Lung (tissue), 12 donors: Measurements from ENCODE around the gene CSF1R. TPM values are rescaled to one million over a fixed set of nuclear protein-coding genes. Genes with fewer than 3 reads are reported as not detected.

Source experiments
- ATAC-seq: fragments of 200-7000 bp; cut with Tn5 transposase; one replicate; pipeline ENCODE4 v1.9.1; 2020; ENCODE audit warnings: moderate number of reproducible peaks; ENCODE audit not compliant: insufficient read depth, low FRiP score
- DNase-seq, 3 donors: peaks; one replicate each; pipeline ENCODE4 v3.0.0-alpha.2; 2013 to 2017
- H3K27ac ChIP-seq, 2 donors: one replicate each; pipeline ENCODE4 v1.5.1; 2013; ENCODE audit warnings: mild to moderate bottlenecking in 2 of 2, moderate library complexity in 2 of 2, control low read depth in 1 of 2, inconsistent platforms in 1 of 2, low read depth in 1 of 2, low read length in 1 of 2
- H3K27me3 ChIP-seq, 3 donors: one replicate each; pipeline ENCODE4 v1.5.1; 2013; ENCODE audit warnings: low read length in 2 of 3; ENCODE audit not compliant: control insufficient read depth in 3 of 3, insufficient read depth in 3 of 3
- H3K36me3 ChIP-seq, 4 donors: one replicate each; pipeline ENCODE4 v1.5.1; 2013; ENCODE audit warnings: low read length in 4 of 4, mild to moderate bottlenecking in 1 of 4, moderate library complexity in 1 of 4; ENCODE audit not compliant: control insufficient read depth in 4 of 4, insufficient read depth in 4 of 4
- H3K4me1 ChIP-seq, 5 donors: one replicate each; pipeline ENCODE4 v1.5.1; 2013; ENCODE audit warnings: low read length in 5 of 5, mild to moderate bottlenecking in 2 of 5, moderate library complexity in 1 of 5; ENCODE audit not compliant: control insufficient read depth in 5 of 5, insufficient read depth in 5 of 5
- H3K4me3 ChIP-seq: one replicate; pipeline ENCODE4 v1.5.1; 2013; ENCODE audit warnings: mild to moderate bottlenecking, control low read depth, moderate library complexity
- H3K9ac ChIP-seq, 2 donors: one replicate each; pipeline ENCODE4 v1.5.1; 2013; ENCODE audit warnings: low read length in 2 of 2, control low read depth in 1 of 2; ENCODE audit not compliant: insufficient read depth in 1 of 2
- H3K9me3 ChIP-seq, 4 donors: one replicate each; pipeline ENCODE4 v1.5.1; 2013; ENCODE audit warnings: low read length in 3 of 4, mild to moderate bottlenecking in 1 of 4, moderate library complexity in 1 of 4; ENCODE audit not compliant: control insufficient read depth in 4 of 4, insufficient read depth in 3 of 4
- CTCF ChIP-seq: IDR thresholded peaks from 2 replicates; pipeline ENCODE4 v1.5.1; 2012; ENCODE audit warnings: mild to moderate bottlenecking; ENCODE audit errors: control extremely low read depth, extremely low read depth
- WGBS, 2 donors: extraction: QIAGEN DNeasy Blood & Tissue Kit; methylation state at CpG; one replicate each; pipeline ENCODE4 v1.1.7; 2013; 5-methylcytosine and 5-hydroxymethylcytosine counted together
- polyA plus RNA-seq, 2 donors: library from polyadenylated mRNA; stranded (reverse); fragments of 200-250 nt; gene quantifications; one replicate each; pipeline ENCODE4 v1.2.1, GENCODE V29; 2013
- total RNA-seq, 2 donors: library from RNA; depleted of rRNA in 1 of 2; stranded (reverse); fragments of >200 nt in 1 of 2; gene quantifications; one replicate each; pipeline ENCODE4 v1.2.1, GENCODE V29; 2014 to 2021
- donor health status: control.
- donor health status: control.
- donor health status: Bipolar disorder and iron deficiency.
- donor health status: healthy.
- donor health status: DM: yes; HTN: yes; CAD: no.

Gene CSF1R
- total and polyA plus RNA-seq, 4 donors, result 13.0 to 65.0 (median 40.7) TPM

DNA sequence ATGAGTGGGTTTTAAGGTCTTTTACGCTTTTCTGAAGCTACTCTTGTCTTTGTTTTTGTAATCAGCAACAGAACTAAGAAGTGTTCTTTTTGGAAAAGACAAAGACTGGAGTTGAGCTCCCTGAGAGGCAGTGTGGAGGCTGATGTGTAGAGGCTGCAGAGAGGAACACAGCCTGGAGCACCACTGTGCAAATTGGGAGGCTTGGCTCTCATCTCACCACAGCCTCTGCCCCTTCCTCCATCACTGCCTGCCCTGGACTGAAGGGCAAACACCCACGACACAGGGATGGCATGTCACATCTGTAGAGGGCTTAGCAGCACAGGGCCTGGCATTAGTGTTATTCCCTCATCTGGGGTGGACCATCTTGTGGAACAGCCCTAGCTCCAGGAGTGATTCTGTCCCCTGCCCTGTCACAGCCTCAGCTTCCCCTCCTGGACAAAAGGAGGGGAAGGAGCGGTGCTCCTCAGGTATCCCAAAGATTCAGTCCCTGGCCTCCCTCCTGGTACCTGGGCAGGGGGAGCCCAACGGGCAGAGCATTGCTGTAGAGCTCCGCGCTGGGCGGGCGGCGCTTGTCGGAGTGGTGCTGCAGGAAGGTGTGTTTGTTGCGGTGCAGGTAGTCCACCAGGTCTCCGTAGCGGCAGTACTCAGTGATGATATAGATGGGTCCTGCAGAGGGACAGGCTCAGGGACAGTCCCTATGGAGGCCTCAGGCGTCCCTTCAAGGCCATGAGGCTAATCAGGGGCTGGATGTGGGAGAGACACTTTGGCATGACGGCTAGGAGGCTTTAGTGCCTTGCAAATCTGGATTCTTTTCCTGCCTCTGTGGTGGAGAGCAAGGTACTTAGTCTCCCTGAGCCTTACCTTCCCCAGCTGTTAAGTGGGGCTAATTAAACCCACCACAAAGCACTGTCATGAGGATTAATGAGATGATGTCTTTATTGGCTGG is 36.5 kb upstream of the CSF1R start:
- H3K9ac ChIP-seq, result no peak overlapping the region
- peaks cover 0 to 5% (median 0%) of the 10 kb centered on the region in 5 donors for H3K4me1 ChIP-seq
- no peak for TF ChIP-seq CTCF
- H3K4me3 ChIP-seq, result no peak overlapping the region
- no peak for ATAC-seq
- no peak for DNase-seq
- H3K27ac ChIP-seq, result no peak overlapping the region
- 92 to 96% methylated on average over 15 of the region's 15 CpGs for WGBS, 2 donors
- H3K9me3 ChIP-seq, result no peaks in the 10 kb centered on the region
- peaks cover 0 to 65% (median 33%) of the 10 kb centered on the region in 4 donors for H3K36me3 ChIP-seq
- H3K27me3 ChIP-seq, result no peaks in the 10 kb centered on the region

- Histone ChIP-seq H3K4me1 (peaks cover 0 to 5% (median 0%) of the 10 kb centered on the region in 5 donors), H3K36me3 (peaks cover 0 to 67% (median 33%) of the 10 kb centered on the region in 4 donors), H3K27ac (no peak overlapping the region), H3K9ac (no peak overlapping the region), H3K4me3 (no peak overlapping the region), H3K9me3 (no peaks in the 10 kb centered on the region), H3K27me3 (no peaks in the 10 kb centered on the region)
- peak in 1 of 3 donors; percentile 10 for DNase-seq
- WGBS, 2 donors, result 48 to 54% methylated on average over 5 of the region's 5 CpGs
- TF ChIP-seq CTCF, result no peak
- ATAC-seq, result no peak
Observed at GRCh38 chr5:150122158-150122510, 35.8 kb upstream of the CSF1R start.

- peak in 1 of 3 donors; percentile 9 for DNase-seq
- no peak overlapping the region for H3K27ac ChIP-seq
- H3K36me3 ChIP-seq, result peaks cover 0 to 62% (median 32%) of the 10 kb centered on the region in 4 donors
- H3K9ac ChIP-seq, result no peak overlapping the region
- no peaks in the 10 kb centered on the region for H3K27me3 ChIP-seq
- H3K4me3 ChIP-seq, result no peak overlapping the region
- ATAC-seq, result no peak
- WGBS, 2 donors, result 92 to 95% methylated on average over 14 of the region's 14 CpGs
- no peak for TF ChIP-seq CTCF
- no peaks in the 10 kb centered on the region for H3K9me3 ChIP-seq
- H3K4me1 ChIP-seq, result peaks cover 0 to 5% (median 0%) of the 10 kb centered on the region in 5 donors
Observed at GRCh38 chr5:150121448-150122157, 35.2 kb upstream of the CSF1R start.
